ENCODE measurements around the gene MED9.
A peak's percentile ranks its signal among the peaks of the same experiment; 100 is the strongest.
"Not testable (repeated sequence)": the region's sequence is repeated elsewhere in the genome, so short reads cannot be mapped to it uniquely, and the experiment has no call there.

The MED9 gene, protein sequence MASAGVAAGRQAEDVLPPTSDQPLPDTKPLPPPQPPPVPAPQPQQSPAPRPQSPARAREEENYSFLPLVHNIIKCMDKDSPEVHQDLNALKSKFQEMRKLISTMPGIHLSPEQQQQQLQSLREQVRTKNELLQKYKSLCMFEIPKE
- total RNA-seq: 15.6 to 17.5 reads per million in 2 donors

DNA sequence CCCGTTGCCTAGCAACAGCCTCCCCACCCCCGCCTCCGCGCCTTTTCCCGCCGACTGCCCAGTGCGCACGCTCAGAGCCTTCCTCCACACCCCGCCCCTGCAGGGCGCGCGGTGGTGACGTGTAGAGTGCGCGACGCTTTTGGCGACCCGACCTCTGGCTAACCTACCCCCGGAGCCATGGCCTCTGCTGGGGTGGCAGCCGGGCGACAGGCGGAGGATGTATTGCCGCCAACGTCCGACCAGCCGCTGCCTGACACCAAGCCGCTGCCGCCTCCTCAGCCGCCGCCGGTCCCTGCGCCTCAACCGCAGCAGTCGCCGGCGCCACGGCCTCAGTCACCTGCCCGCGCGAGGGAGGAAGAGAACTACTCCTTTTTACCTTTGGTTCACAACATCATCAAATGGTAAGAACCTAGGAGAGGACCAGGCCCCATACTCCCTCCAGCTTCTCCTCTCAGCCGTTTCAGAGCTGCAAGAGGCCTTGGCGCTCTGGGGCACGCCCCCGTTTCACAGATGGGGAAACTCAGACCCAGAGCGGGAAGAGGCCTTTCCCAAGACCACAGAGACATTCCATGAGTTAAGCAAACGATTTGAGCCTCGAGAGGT lies at the start of gene MED9:
TSS of gene MED9 (plus strand) at position 136 of the 603 bp plus-strand sequence. CDS start at position 178, 42 bp downstream.
- peak; percentile 88 to 94 (median 92) for DNase-seq

DNA sequence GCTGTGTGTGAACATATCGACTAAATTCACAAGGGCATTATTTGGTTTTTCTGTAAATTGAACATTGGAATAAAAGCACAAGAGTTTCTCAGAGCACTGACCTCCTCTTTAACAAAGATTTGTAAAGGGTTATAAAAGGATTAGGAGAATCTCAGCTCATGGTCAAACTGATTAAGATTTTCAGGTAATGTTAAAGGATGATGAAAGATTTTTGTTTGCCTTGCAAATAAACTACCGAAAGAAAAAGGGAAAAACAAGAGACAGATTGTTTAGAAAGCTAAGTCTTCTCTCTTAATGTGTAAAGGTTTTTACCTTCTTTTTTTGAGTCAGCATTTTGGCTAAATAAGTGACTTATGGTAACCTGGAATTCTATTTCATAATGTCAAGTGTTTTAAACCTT lies 47.6 kb upstream of the MED9 start:
- no peak for DNase-seq

DNA sequence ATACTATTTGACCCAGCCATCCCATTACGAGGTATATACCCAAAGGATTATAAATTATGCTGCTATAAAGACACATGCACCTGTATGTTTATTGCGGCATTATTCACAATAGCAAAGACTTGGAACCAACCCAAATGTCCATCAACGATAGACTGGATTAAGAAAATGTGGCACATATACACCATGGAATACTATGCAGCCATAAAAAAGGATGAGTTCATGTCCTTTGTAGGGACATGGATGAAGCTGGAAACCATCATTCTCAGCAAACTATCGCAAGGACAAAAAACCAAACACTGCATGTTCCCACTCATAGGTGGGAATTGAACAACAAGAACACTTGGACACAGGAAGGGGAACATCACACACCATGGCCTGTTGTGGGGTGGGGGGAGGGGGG lies 45.9 kb upstream of the MED9 start:
- not testable (repeated sequence) for DNase-seq

DNA sequence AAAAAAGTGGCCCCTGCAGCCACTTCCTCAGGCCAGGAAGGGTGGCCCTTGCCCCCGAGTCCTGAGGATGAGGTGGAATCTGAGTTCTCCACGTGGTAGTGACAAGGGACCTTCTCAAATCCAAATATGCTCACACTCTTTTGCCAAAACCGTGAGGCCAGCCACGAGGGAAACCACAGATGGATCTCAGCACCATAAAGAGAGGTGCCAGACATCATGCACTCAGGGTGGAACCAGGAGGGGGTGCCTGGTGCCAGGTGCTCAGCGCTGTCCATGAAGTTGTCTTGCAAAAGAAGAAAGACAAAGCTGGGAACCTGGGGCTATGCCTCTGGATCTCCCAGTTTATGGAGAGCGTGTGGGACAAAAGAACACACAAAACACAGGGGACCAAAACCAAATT lies 45.2 kb upstream of the MED9 start:
- DNase-seq: no peak

DNA sequence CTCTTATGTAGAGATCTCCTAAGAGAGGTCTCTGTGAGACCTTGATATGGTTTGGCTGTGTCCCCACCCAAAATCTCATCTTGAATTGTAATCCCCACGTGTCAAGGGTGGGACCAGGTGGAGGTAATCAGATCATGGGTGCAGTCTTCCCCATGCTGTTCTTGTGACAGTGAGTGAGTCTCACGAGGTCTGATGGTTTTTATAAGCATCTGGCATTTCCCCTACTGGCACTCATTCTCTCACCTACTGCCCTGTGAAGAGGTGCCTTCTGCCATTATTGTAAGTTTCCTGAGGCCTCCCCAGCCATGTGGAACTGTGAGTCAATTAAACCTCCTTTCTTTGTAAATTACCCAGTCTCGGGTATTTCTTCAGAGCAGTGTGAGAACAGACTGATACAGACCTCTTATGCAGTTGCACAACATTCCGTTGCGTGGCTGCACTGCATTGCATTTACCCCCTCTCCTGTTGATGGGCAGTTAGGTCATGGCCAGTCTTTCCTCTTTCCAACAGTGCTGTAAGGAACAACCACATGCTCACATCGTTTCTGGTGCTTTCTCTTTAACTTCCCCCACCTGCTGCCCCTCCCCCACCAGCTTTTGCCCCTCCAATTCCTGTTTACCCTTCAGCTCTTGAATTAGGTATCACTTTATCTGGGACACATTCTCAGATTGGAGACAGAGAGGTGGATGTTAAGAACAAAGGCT lies 43.6 kb upstream of the MED9 start:
- no peak for DNase-seq

DNA sequence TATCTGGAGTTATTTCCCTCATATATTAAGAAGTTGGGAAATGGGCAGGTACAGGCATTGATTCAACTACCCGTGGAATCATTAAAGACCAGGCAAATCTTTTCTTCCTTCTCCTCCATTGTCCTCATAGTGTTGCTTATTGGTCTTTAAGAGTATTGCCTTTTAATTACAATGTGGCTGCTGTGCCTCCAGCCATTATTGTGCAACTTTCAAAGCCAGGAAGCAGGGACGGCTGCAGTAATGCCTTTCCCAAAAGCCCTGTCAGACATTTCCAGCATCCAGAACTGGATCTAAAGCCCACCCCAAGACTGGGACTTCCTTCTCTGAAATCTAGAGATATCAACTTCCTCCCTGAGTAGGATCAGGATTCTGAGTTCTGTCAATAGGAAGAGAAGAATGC lies 42.3 kb upstream of the MED9 start:
- no peak for DNase-seq

DNA sequence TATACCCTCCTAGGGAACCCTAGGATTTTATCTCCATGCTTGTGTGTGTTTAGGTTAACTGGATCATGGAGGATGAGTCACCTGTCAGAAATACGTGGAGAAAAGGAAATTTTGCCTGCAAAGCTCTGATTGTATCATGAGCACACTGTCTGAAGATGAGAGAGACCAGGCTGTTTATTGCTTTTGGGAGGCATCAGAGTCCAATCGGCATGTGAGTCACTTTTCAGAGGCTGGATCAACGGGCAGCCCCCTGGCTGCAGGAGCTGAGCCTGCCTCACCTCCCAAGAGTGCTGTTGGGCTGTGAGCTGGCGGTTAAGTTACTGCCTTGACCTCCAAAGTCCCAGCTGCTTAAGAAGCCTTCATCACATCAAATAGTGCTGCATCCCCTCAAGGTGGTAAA lies 41.5 kb upstream of the MED9 start:
- DNase-seq: no peak

DNA sequence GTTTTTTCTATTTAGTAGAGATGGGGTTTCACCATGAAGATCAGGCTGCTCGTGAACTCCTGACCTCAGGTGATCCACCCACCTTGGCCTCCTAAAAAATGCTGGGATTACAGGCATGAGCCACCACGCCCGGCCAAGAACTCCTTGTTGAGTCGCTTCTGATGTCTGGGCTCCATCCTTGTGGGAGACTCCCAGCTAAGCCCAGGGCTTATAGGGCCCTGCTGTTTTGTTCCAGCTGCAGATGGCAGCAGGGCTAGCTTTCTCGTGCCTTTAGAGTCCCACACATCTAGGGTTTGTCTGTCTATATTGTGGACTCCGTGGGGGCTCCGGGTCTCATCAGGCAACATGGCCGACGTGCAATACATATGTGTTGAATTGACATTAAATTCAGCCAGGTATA lies 39.3 kb upstream of the MED9 start:
- DNase-seq: no peak

DNA sequence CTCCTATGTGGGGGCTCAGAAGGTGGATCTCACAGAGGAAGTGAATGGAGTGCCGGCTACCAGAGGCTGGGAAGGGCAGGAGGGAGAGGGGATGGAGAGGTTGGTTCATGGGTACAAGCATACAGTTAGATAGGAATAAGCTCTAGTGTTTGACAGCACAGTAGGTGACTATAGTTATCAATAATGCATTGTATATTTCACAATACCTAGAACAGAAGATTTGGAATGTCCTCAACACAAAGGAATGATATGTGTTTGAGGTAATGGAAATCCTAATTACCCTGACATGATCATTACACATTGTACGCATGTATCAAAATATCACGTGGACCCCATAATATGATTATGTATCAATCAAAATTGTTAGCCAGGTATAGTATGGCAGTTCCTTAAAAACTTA lies 38.9 kb upstream of the MED9 start:
- no peak for DNase-seq

DNA sequence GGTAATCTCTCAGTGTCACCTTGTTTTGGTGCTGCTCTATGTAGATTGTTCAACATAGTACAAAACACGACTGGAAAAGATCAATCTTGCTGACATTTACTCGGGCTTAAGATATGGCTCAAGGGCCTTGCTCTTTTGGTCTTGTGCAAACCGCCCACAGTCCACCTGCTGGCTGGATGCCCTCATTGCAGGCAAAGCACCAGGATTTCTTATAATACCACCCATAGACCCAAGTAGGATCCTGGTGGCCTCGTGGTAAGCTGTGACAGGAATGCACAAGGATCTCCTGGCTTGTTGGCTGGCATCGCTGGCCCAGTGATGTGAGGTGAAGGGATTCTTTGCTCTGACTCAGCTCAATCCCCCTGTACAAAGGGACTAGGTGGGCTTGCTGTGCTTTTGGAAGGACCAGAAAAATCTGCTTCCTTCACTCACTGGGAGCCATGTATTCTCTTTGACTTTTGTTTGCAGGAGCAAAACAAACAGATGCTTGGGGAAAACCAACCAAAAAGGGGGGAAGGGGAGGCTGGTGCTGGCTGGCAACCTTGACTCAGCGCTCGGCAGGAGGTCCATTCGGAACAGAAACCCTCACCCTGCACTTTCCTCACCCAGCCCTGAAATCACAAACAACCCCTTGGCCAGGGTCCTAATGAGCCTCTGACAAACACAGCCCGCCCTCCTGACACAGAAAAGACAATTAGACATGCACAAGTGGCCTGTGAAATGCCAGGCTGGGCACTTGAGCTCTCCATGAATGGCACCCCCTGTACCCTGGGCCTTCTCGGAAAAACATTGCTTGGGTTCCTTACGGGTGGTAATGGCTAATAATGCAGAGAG lies 36.6 kb upstream of the MED9 start:
- DNase-seq: peak; percentile 43 to 66 (median 60)

DNA sequence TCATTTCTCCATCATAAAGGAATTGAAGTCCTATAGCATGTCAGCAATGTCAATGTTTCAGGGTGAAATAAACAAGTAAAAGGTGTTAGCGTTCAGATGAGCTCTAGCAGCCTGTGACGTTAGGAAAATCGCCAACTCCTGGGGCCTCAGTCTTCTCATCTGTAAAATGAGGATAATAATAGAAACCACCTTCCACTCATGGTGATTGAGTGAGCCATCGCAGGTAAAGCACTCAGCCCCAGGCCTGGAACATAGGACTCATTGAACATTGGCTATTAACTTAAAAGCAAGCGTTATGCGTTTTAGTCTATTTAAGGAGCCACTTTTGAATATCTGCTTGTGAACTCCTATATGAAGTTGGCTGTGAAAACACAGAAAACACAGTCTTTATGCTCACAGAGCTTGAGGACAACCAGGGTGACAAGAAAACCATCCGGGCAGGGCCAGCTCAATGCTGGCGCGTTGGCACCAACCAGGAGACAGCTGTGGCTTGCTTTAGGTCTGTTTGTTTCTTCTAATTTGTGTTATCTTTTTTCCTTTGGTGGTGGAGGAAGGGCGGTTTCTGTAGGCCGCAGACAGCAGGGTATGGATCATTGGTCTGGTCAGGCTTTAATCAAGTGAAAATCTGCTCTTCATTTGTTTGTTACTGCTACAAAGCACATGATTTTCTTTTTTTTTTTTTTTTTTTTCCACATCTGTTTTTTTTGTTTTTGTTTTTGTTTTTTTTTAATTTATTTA lies 35.7 kb upstream of the MED9 start:
- DNase-seq: no peak

DNA sequence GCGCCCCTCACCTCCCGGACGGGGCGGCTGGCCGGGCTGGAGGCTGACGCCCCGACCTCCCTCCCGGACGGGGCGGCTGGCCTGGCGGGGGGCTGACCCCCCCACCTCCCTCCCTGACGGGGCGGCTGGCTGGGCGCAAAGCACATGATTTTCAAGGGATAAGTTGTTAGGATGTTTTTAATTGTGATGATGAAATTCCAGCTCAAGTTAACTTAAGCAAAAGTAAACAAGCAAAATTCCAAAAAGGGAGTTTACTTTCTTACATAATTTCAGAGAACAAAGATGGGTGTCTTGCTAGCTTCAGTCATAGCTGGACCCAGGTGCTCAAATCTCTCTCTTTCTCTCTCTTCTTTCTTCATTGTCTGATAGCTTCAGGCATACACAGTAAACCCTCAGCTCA lies 33.6 kb upstream of the MED9 start:
- DNase-seq: no peak

DNA sequence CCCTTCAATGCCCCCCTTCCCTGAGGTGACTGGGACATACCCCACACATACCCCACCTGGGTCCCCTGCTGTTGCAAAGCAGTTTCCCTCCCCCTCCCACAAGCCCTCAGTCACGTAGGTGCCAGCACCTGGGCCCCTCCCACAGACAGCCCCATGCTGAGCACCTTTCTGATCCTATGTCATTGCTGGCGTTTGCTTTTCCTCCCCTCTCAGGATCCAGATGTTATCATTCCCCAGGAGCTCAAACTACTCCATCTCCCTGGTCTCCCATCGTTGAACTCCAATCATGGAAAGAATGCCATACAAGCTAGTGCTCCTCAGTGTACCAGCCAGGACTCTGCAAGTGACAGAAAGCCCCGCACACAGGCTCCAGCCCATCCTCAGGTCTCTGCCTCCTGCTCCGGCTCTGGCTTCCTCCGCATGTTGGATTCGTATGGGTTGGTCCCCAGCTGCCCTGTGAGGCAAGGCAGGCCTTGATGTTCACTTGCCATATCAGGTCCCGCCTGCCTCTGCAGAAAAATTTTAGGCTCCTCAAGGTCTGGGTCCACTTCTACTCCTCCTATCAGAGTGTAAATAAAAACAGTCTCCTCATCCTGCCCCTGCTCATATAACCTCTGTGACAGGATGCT lies 31.4 kb upstream of the MED9 start:
- no peak for DNase-seq

DNA sequence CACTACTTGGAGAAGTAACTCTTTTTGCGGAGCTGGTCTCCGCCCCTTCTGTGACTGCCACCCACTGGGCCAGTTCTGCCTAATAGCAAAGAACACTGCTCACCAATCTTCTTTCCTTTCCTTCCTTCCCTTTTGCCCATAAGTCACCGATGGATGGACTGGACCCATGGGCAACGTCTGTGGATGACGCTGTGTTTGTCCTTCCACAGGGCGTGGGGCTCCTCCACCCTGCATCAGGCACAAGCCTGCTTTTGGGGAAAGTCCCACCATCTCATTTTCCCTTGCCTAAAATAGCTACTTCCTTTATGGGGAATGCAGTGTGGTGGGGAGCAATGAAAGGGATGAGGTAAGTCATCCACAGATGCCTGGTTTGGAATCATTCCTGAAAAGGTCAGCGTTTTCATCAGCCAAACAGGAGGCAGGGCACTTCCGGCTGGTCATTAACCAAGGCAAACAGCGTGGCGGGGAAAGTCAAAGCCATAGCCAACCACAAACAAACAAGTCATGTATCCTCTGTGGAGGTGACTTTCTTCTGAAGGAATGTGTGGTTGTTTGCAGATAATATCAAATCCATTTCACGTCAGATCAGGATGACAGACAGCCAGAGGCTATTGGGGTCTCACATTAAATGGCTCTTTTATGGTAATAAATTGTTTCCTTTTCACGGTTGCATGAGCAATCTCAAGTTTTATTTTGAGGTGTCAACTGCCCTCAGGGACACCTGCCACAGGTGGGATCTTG lies 30.7 kb upstream of the MED9 start:
- DNase-seq: no peak

DNA sequence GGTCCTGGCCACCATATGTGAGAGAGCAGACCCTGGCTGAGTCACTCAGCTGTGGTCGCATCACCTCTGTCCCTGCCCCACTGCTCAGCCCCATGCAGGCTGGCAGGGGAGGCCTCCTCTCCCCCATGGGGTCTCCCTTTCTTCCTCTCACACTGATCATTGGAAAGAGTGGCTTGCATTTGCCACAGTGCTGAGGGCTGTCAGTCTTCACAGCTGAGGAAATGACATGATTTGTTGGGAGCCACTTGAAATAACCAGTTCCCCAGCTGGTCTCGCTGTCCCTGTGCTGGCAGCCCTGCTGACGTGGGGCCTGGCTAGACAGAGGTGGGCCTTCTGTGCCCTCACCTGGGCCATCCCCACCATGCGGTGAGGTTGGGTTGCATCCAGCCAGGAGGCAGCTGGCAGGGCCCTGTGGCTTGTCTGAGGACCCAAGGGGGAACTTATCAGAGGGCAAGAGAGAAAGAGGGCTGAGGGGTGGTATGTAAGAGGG lies 30.1 kb upstream of the MED9 start:
- no peak for DNase-seq

DNA sequence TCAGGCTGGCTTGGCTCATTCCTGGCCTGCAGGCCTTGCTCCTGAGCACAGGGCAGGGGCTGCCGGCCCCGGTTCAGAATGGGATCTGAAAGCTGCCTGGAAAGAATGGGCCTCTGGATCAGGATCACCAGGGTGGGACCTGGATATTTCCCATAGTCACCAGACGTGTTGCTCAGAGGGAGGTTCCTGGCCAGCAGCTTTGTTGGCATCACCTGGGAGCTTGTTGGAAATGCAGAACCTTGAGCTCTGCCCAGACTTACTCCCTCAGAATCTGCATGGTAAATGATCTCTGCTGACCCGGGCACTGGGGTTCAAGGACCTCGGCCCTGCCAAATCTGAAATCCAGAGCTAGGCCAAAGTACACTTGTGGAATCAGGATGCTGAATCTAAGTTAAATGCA lies 29.5 kb upstream of the MED9 start:
- no peak for DNase-seq

DNA sequence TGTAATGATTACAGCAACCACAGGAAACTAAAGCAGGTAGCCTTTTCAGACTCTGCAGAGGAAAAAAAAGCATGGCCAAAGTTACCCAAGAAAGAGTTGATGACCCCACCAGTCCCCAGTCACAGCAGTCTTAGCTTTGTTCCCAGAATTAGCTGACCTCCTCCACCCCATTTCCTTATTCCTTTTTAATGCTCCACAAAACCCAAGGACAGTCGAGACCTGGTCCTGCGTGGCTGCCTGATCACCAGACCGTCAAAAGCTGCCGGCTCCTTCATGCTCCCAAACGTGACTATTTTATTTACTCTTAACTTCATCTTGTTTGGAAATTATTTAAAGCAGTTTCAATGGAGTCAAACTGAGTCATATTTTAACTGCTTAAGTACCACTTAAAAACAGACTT lies 28.7 kb upstream of the MED9 start:
- DNase-seq: no peak

DNA sequence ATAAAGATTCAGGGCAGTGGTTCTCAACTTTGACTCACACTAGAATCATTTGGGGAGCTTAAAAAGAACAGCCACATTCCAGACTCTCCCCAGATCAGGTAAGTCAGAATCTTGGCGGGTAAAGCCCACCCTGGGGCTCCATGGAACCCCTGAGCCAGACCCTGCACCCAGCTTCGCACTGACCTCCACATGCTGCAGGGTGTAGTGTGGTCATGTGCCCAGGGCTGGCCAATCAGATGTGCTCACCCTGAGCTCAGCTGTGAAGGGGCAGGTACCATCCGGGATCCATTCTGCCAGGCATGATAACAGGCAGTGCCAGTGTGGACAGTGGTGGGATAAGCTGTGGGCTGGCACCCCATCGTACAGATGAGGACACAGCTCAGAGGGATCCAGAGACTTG lies 28.1 kb upstream of the MED9 start:
- DNase-seq: no peak

DNA sequence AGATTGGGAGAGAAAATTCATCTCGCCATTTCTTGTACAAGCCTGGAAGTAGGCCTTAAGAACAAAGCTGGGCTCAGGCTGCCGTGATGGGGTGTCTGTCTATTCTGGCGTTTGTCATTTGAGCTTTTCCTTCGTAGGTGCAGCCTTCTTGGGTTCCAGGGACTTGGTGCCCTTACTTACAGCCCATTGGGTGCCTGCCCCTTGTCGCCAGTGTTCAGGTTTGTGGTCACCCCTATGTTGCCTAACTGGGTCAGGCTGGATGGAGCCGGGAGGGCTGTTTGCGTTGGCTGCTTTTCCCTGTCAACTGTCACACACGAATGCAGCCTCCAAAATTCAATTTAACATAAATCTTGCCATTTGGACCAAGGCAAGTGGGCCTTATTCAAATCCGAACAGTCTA lies 23.7 kb upstream of the MED9 start:
- DNase-seq: no peak

DNA sequence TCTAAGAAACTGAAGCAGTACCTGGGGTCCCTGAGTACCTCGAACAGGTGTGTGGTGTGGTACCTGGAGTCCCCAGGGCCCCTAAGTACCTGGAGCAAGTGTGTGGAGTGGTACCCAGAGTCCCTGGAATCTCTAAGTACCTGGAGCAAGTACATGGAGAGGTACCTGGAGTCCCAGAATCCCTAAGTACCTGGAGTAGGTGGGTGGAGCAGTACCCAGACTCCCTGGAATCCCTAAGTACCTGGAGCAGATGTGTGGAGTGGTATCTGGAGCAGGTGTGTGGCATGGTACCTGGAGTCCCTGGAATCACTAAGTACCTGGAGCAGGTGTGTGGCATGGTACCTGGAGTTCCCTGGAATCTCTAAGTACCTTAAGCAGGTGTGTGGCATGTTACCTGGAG lies 22.5 kb upstream of the MED9 start:
- DNase-seq: no peak

DNA sequence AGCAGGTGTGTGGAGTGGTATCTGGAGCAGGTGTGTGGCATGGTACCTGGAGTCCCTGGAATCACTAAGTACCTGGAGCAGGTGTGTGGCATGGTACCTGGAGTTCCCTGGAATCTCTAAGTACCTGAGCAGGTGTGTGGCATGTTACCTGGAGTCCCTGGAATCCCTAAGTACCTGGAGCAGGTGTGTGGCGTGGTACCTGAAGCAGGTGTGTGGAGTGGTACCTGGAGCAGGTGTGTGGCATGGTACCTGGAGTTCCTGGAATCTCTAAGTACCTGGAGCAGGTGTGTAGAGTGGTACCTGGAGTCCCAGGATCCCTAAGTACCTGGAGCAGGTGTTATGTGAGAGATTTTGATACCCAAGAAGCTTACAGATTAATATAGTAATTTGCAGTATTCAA lies 22.1 kb upstream of the MED9 start:
- not testable (repeated sequence) for DNase-seq

Data from T-helper 2 cell (primary cell).